Vagina (tissue), 2 donors: ENCODE data around the gene ARSG. TPM values are rescaled to one million over a fixed set of nuclear protein-coding genes. Genes with fewer than 3 reads are reported as not detected.

Experiments
- DNase-seq, 2 donors: peaks; one replicate each; pipeline ENCODE4 v3.0.0-alpha.2; 2017; ENCODE audit errors: extremely low spot score in 2 of 2
- H3K27ac ChIP-seq: fragments of 200-600 bp; sonication (generic); one replicate; pipeline ENCODE4 v1.5.1; 2019
- H3K27me3 ChIP-seq: fragments of 200-600 bp; sonication (generic); one replicate; pipeline ENCODE4 v1.5.1; 2019
- H3K36me3 ChIP-seq, 2 donors: fragments of 200-600 bp; sonication (generic); one replicate each; pipeline ENCODE4 v1.5.1; 2017 to 2019
- H3K4me1 ChIP-seq: fragments of 200-600 bp; sonication (generic); one replicate; pipeline ENCODE4 v1.5.1; 2019
- H3K4me3 ChIP-seq, 2 donors: fragments of 200-600 bp; sonication (generic); 1 replicate in 1 of 2; 2 replicates in 1 of 2; pipeline ENCODE4 v1.5.1; 2016 to 2019
- H3K9me3 ChIP-seq: fragments of 200-600 bp; sonication (generic); one replicate; pipeline ENCODE4 v1.5.1; 2019
- POLR2A ChIP-seq, 2 donors: fragments of 450-650 bp; IDR thresholded peaks; one replicate each; pipeline ENCODE4 v1.6.1; 2017; ENCODE audit warnings: antibody characterized with exemption in 2 of 2, mild to moderate bottlenecking in 2 of 2, moderate library complexity in 2 of 2
- POLR2AphosphoS5 ChIP-seq, 2 donors: sonication (generic); formaldehyde crosslinking; IDR thresholded peaks; one replicate each; pipeline ENCODE4 v1.9.0; 2017; ENCODE audit warnings: antibody characterized with exemption in 2 of 2, mild to moderate bottlenecking in 2 of 2, low read depth in 1 of 2; ENCODE audit not compliant: insufficient read depth in 1 of 2
- intact Hi-C: fragments of 100-400 bp; cut with DNase I; formaldehyde crosslinking; loops from one replicate; pipeline ENCODE4 v1.15.1; 2023
- total RNA-seq: library from RNA; depleted of rRNA; stranded (reverse); fragments of >200 nt; gene quantifications from one replicate; pipeline ENCODE4 v1.2.3, GENCODE V29; 2016
- TF ChIP-seq, protein P1 (sequence below), 3 experiments: fragments of 450-650 bp in 2 of 3; fragments of 200-600 bp in 1 of 3; sonication (generic) in 1 of 3; IDR thresholded peaks; one replicate each; pipeline ENCODE4 v1.5.1; 2017 to 2019; ENCODE audit warnings: antibody characterized with exemption in 3 of 3, mild to moderate bottlenecking in 2 of 3, moderate library complexity in 2 of 3

The ARSG gene
- total RNA-seq, 1 donor from 2014 or later: 8.1 TPM

DNA sequence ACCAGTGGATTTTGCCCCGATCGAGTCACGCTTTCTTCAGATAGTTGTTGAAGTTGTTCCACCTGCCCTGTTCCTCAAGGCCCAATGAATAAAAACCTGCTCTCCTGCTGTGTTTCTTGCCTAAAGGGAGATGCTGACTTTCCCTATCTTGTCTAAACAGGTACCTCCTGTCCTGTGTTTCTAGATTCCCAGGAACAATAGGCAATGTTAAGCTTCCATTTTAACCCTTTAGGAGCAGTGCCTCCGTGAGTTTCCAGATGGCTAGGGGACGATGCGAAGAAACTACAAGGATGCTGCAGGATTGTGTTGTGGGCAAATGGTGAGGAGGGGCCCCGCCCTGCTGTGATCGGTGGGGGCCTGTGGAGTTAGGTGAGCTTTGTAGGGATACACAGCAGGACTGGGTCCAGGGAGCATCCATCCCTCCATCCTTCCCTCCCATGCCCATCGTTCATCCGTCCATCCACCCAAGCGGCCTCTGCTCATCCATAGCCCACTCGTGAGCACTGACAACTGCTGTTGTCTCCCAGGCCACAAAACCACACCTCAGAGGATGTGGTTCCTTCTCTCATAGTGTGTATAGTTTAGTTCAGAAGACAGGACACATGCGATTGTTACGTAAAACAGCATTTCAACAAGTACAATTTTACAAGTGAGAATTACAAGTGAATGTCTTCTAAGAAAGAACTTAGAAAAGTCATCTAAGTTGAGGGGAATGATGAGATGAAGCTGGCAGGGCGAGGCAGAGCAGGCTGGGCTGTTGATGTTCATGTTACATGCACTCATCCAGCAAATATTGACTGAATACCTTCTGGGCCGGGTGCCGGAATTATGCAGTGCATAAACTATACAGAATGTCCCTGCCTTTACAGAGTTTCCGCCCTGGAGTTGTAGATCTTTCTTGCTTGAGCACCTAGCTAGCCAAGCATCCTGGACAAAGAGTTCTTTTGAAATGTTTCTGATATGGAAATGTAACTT, 5.2 kb downstream of the ARSG start:
- intact Hi-C loops: no loop called here

DNA sequence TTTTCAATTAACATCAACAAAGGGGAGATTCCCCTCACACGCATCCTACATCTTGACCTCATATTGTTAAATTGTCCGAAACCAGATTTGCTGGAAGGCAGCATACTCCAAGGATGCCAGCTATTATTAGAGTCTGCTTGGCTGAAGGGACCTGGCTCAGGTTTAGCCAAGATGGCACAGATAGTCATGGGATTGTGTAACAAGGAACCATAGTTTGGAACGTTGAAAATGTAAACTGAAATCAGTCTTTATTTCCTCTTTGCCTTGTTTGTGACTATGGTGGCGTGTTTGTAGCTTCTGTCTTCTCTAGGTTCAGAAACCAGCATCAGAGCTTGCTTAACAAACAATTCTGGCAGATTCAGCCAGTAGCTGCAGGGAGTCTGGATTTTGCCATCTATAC, 5.9 kb downstream of the ARSG start:
- no peak overlapping the region for H3K4me3 ChIP-seq
- no peaks in the 10 kb centered on the region for H3K9me3 ChIP-seq
- no peaks in the 10 kb centered on the region for H3K36me3 ChIP-seq
- no peak for DNase-seq
- H3K27ac ChIP-seq: no peak overlapping the region
- H3K4me1 ChIP-seq: peaks cover 5% of the 10 kb centered on the region
- intact Hi-C loops: no loop called here
- no peak for TF ChIP-seq POLR2A (IDR thresholded peaks at IDR 0.05)
- TF ChIP-seq, protein P1, sequence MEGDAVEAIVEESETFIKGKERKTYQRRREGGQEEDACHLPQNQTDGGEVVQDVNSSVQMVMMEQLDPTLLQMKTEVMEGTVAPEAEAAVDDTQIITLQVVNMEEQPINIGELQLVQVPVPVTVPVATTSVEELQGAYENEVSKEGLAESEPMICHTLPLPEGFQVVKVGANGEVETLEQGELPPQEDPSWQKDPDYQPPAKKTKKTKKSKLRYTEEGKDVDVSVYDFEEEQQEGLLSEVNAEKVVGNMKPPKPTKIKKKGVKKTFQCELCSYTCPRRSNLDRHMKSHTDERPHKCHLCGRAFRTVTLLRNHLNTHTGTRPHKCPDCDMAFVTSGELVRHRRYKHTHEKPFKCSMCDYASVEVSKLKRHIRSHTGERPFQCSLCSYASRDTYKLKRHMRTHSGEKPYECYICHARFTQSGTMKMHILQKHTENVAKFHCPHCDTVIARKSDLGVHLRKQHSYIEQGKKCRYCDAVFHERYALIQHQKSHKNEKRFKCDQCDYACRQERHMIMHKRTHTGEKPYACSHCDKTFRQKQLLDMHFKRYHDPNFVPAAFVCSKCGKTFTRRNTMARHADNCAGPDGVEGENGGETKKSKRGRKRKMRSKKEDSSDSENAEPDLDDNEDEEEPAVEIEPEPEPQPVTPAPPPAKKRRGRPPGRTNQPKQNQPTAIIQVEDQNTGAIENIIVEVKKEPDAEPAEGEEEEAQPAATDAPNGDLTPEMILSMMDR (IDR thresholded peaks at IDR 0.05): no peak
- TF ChIP-seq POLR2AphosphoS5 (IDR thresholded peaks at IDR 0.05; ENCODE audit: insufficient read depth in 1 of 2, low read depth in 1 of 2): no peak
- H3K27me3 ChIP-seq: no peaks in the 10 kb centered on the region

More for the DNA sequence above, 5.2 kb downstream of the ARSG start:
- Histone ChIP-seq H3K4me1 (peaks cover 10% of the 10 kb centered on the region), H3K27me3 (no peaks in the 10 kb centered on the region), H3K36me3 (no peaks in the 10 kb centered on the region), H3K9me3 (no peaks in the 10 kb centered on the region), H3K4me3 (no peak overlapping the region), H3K27ac (no peak overlapping the region)
- no peak for DNase-seq
- TF ChIP-seq POLR2AphosphoS5 (IDR thresholded peaks at IDR 0.05; ENCODE audit: insufficient read depth in 1 of 2, low read depth in 1 of 2) (no peak), POLR2A (IDR thresholded peaks at IDR 0.05) (no peak)
- TF ChIP-seq, protein P1 (IDR thresholded peaks at IDR 0.05): no peak

DNA sequence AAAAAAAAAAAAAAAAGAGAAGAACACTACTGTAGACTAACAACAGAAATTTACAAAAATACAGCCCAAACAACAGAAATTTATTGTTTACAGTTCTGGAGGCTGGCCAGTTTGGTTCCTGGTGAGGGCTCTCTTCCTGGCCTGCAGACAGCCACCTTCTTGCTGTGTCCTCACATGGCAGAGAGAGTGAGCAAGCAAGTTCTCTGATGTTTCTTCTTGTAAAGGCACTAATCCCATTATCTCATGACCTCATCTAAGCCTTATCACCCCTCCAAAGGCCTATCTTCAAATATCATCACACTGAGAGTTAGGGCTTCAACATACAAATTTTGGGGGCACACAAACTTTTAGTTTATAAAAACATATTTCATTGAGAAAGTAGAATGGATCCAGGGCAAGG, 7.3 kb downstream of the ARSG start:
- Histone ChIP-seq H3K4me1 (no peaks in the 10 kb centered on the region), H3K4me3 (no peak overlapping the region), H3K27me3 (no peaks in the 10 kb centered on the region), H3K27ac (no peak overlapping the region), H3K36me3 (no peaks in the 10 kb centered on the region), H3K9me3 (no peaks in the 10 kb centered on the region)
- TF ChIP-seq, protein P1 (IDR thresholded peaks at IDR 0.05): no peak
- TF ChIP-seq POLR2AphosphoS5 (IDR thresholded peaks at IDR 0.05; ENCODE audit: insufficient read depth in 1 of 2, low read depth in 1 of 2): no peak
- no peak for DNase-seq
- intact Hi-C loops: no loop called here

DNA sequence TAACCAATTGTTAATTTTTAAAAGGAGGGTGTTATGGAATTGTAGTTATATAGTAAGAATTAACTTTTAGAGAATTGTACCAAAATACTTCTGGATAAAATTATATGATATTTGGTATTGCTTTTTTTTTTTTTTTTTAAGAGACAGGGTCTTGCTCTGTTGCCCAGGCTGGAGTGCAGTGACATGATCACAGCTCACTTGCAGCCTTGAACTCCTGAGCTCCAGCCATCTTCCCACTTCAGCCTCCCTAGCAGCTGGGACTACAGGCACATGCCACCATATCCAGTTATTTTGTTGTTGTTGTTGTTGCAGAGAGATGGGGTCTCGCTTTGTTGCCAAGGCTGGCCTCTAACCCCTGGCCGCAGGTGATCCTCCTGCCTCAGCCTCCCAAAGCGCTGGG, 8.5 kb downstream of the ARSG start:
- H3K4me1 ChIP-seq: no peaks in the 10 kb centered on the region
- TF ChIP-seq, protein P1 (IDR thresholded peaks at IDR 0.05): no peak
- no peak for TF ChIP-seq POLR2AphosphoS5 (IDR thresholded peaks at IDR 0.05; ENCODE audit: insufficient read depth in 1 of 2, low read depth in 1 of 2)
- TF ChIP-seq POLR2A (IDR thresholded peaks at IDR 0.05): no peak
- no peaks in the 10 kb centered on the region for H3K36me3 ChIP-seq
- intact Hi-C loops: no loop called here
- H3K4me3 ChIP-seq: no peak overlapping the region
- DNase-seq: no peak
- no peaks in the 10 kb centered on the region for H3K9me3 ChIP-seq
- no peak overlapping the region for H3K27ac ChIP-seq
- no peaks in the 10 kb centered on the region for H3K27me3 ChIP-seq

DNA sequence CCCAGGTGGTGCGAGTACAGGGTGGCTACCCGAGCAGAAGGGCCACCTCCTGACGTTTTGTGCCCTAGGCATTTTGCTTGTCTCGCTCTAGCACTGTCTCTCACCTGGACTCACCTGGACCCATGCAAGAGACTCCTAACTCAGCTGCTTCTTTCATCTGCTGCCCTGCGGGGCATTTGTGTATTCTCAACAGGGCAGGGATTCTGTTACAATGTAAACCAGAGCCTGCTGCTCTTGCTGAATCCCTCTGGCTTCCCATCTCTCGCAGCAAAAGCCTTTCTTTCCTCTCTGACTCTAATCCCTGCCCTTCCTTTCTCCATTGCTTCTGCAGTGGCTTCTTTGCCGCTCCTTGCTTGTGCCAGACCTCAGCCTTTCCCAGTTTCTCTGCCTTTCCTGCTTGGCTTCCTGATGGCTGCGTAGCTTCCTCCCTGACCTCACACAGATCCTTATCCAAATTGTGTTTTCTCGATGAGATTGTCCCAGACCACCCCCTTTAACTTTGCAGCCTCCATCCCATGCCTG, 10.2 kb downstream of the ARSG start:
- Histone ChIP-seq H3K27ac (no peak overlapping the region), H3K4me1 (no peaks in the 10 kb centered on the region), H3K9me3 (no peaks in the 10 kb centered on the region), H3K36me3 (no peaks in the 10 kb centered on the region), H3K27me3 (no peaks in the 10 kb centered on the region), H3K4me3 (no peak overlapping the region)
- no peak for DNase-seq
- TF ChIP-seq, protein P1 (IDR thresholded peaks at IDR 0.05): no peak
- no peak for TF ChIP-seq POLR2AphosphoS5 (IDR thresholded peaks at IDR 0.05; ENCODE audit: insufficient read depth in 1 of 2, low read depth in 1 of 2)
- no peak for TF ChIP-seq POLR2A (IDR thresholded peaks at IDR 0.05)
- intact Hi-C loops: no loop called here
